Right lobe of liver (tissue), 6 donors: ENCODE data around the gene PAX3. TPM values are rescaled to one million over a fixed set of nuclear protein-coding genes. Genes with fewer than 3 reads are reported as not detected.

Experiments
- ATAC-seq, 4 donors: fragments of 200-7000 bp; cut with Tn5 transposase; one replicate each; pipeline ENCODE4 v1.9.1; 2020; ENCODE audit warnings: mild to moderate bottlenecking in 4 of 4, moderate library complexity in 4 of 4
- DNase-seq, 3 donors: peaks; one replicate each; pipeline ENCODE4 v3.0.0-alpha.2; 2020
- H3K27ac ChIP-seq, 3 donors: fragments of 200-600 bp; one replicate each; pipeline ENCODE4 v1.8.0; 2022
- H3K27me3 ChIP-seq, 2 donors: fragments of 200-600 bp; one replicate each; pipeline ENCODE4 v1.8.0; 2022
- H3K36me3 ChIP-seq, 4 donors: fragments of 200-600 bp; sonication (generic) in 1 of 4; one replicate each; pipeline versions ENCODE4 v1.5.1 to v1.8.0; 2017 to 2022; ENCODE audit warnings: control low read depth in 1 of 4
- H3K4me1 ChIP-seq, 4 donors: fragments of 200-600 bp; sonication (generic) in 1 of 4; one replicate each; pipeline versions ENCODE4 v1.5.1 to v1.8.0; 2017 to 2022; ENCODE audit warnings: control low read depth in 1 of 4
- H3K4me3 ChIP-seq, 3 donors: fragments of 200-600 bp; one replicate each; pipeline ENCODE4 v1.8.0; 2022
- H3K9me3 ChIP-seq, 4 donors: fragments of 200-600 bp; sonication (generic) in 1 of 4; one replicate each; pipeline versions ENCODE4 v1.5.1 to v1.8.0; 2017 to 2022; ENCODE audit warnings: control low read depth in 1 of 4
- CTCF ChIP-seq, 4 donors: fragments of 200-600 bp in 3 of 4; fragments of 450-650 bp in 1 of 4; IDR thresholded peaks; one replicate each; pipeline versions ENCODE4 v1.5.1 to v1.8.0; 2016 to 2022; ENCODE audit warnings: antibody characterized with exemption in 4 of 4, mild to moderate bottlenecking in 2 of 4
- POLR2A ChIP-seq: fragments of 450-650 bp; IDR thresholded peaks from one replicate; pipeline ENCODE4 v1.6.1; 2017; ENCODE audit warnings: antibody characterized with exemption, mild to moderate bottlenecking
- WGBS: methylation state at CpG from one replicate; pipeline ENCODE4 v1.1.6; 2018; ENCODE audit warnings: low coverage, low lambda C conversion rate; ENCODE audit not compliant: insufficient coverage; ENCODE audit errors: missing lambda C conversion rate; 5-methylcytosine and 5-hydroxymethylcytosine counted together
- intact Hi-C, 2 donors: fragments of 100-400 bp; cut with DNase I; formaldehyde crosslinking; loops; one replicate each; pipeline versions ENCODE4 v1.11.2 to v1.14.1; 2022
- long read RNA-seq: library from polyadenylated mRNA; unstranded; transcript quantifications from one replicate; pipeline ENCODE4 v2.0.0, GENCODE V29; 2019
- total RNA-seq, 6 experiments: library from RNA; depleted of rRNA in 2 of 6; stranded (reverse); fragments of >200 nt in 2 of 6; fragmentation: NEBNext Ultra II Directional in 3 of 6; extraction: Animal tissue kit (Norgen Biotek cat#: 25700) in 3 of 6; gene quantifications; one replicate each; pipeline versions ENCODE4 v1.1.0 to v1.2.4, GENCODE V29; 2016 to 2023
- donor health status: DM: no; HTN: yes; CAD: no.
- donor health status: DM: no; HTN: no; CAD: no.
- donor health status: DM: no; HTN: no; CAD: no.
- donor health status: DM: no; HTN: yes; CAD: no.
- donor health status: DM: no; HTN: yes; CAD: no.

Gene PAX3
- not detected for total RNA-seq
- long read RNA-seq = 0 reads

DNA sequence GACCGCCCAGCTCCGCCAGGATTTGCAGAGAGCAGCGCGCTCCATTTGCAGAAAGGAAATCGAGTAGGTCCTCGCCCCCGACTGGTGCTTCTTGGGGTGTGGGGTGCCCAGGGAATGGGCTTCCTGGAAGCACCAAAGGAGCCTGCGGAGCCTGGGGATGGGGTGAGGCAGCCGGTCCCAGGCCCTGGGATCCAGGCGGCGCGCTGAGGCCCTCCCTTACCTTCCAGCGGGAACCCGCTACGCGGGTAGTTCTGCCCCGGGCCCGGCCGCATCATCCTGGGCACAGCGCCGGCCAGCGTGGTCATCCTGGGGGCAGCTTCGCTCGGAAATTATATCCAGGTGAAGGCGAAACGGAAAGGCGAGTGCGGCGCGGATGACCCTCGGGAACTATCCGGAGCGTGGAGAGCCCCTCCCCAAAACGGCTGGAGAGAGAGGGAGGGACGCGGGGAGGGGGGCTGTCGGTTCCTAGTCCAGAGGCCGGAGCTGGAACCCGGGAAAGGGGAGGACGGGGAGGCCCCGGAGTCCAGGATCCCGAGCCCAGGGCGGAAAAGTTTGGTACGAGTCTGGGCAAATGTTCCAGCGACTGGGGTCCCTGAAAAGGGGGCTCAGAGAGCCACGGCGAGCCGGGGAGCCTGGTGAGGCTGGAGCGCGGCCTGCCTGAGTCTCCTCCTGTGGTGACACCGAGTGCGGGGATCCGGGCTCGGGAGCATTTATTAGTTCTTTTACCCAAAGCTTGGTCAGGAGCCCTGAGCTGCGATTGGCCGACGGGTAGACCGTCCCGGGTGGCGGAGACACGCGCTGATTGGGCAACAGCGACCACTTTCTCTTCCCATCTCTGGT lies at the start of gene PAX3:
Gene PAX3 (minus strand): TSS at position 688 of the 840 bp plus-strand sequence. CDS start 383 bp downstream, at position 305.
- WGBS = 7% methylated on average over 18 of the region's 63 CpGs
- Histone ChIP-seq H3K4me1 (peaks cover 0 to 29% (median 0%) of the 10 kb centered on the region in 4 donors), H3K36me3 (no peaks in the 10 kb centered on the region), H3K9me3 (no peaks in the 10 kb centered on the region), H3K4me3 (no peak within 1 kb of the TSS), H3K27ac (no peak within 1 kb of the TSS), H3K27me3 (peaks cover 13 to 68% of the 10 kb centered on the region in 2 donors)
- intact Hi-C loops = no loop called here
- no peak for TF ChIP-seq POLR2A
- no peak for TF ChIP-seq CTCF (IDR thresholded peaks at IDR 0.05)
- peak in 3 of 4 donors; percentile 26 to 46 (median 34) for ATAC-seq
- peak in 1 of 3 donors; percentile 51 for DNase-seq

DNA sequence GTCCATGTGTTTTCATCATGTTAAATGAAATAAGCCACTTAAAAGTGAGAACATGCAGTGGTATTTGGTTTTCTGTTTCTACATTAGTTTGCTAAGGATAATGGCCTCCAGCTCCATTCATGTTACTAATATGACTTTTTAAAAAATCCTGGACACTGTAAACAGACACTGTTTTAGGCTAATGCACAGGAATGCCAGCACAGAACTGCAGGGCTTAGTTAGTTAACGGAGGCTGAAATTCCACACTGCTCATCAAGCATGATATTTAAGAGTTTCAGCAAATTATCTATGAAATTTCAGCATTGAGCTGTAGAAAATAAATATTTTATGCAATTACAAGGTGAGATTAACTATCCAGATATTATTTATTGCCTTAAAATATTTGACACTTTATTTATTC lies 42.5 kb upstream of the PAX3 start:
- 50% methylated on average over 1 of the region's 1 CpG for WGBS
- intact Hi-C loops = no loop called here
- DNase-seq = no peak
- Histone ChIP-seq H3K27me3 (no peaks in the 10 kb centered on the region), H3K4me3 (no peak overlapping the region), H3K36me3 (no peaks in the 10 kb centered on the region), H3K9me3 (no peaks in the 10 kb centered on the region), H3K27ac (no peak overlapping the region), H3K4me1 (no peaks in the 10 kb centered on the region)
- no peak for ATAC-seq
- TF ChIP-seq CTCF (IDR thresholded peaks at IDR 0.05) = no peak
- TF ChIP-seq POLR2A = no peak

DNA sequence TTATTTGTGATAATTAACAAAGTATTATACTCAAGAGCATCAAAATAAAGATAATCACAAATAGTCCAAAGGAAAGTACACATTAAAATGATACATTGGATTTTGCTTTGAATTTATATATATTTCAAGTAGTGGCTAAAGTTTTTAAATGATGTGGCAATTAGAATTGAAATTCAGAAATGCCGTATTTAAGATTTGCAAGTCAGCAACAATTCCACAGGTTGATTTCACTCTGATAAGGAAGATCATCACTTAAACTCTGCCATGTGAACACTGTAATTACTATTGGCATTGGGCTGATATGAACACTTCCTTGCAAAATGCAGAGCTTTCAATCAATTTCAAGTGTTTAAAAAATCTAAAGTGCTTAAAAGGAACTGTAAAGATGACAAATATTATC lies 39.6 kb upstream of the PAX3 start:
- intact Hi-C loops = no loop called here
- Histone ChIP-seq H3K4me3 (no peak overlapping the region), H3K27ac (no peak overlapping the region), H3K36me3 (no peaks in the 10 kb centered on the region), H3K27me3 (no peaks in the 10 kb centered on the region), H3K4me1 (no peaks in the 10 kb centered on the region), H3K9me3 (peaks cover 0 to 7% (median 0%) of the 10 kb centered on the region in 4 donors)
- no peak for ATAC-seq
- WGBS = 78% methylated on average over 1 of the region's 1 CpG
- TF ChIP-seq CTCF (IDR thresholded peaks at IDR 0.05) = no peak
- TF ChIP-seq POLR2A = no peak
- DNase-seq = no peak

DNA sequence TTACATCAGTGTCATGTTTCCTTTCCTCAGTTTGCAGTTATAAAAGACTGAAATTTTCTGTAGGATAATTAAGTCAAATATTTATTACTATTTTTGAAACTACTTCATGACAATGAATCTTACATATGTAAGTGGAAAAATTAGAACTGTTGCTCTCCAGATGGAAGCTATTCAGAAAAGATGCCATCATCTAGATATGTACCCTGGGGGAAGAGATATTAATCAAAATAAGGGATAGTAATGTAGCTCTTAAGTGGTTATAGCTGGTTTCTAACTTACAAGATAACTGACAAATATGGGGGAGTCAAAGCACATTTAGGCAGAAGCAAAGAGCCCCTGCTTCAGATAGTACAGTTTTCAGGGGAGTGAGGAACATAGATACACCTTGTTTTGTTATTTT lies 38.1 kb upstream of the PAX3 start:
- no peaks in the 10 kb centered on the region for H3K4me1 ChIP-seq
- no peak overlapping the region for H3K27ac ChIP-seq
- intact Hi-C loops = no loop called here
- H3K9me3 ChIP-seq = peaks cover 0 to 7% (median 0%) of the 10 kb centered on the region in 4 donors
- no peak overlapping the region for H3K4me3 ChIP-seq
- no peaks in the 10 kb centered on the region for H3K27me3 ChIP-seq
- DNase-seq = no peak
- TF ChIP-seq CTCF (IDR thresholded peaks at IDR 0.05) (no peak), POLR2A (no peak)
- H3K36me3 ChIP-seq = no peaks in the 10 kb centered on the region
- no peak for ATAC-seq
